Pancreas (tissue), 10 donors: ENCODE results near the gene WWC2. TPM values are rescaled to one million over a fixed set of nuclear protein-coding genes. Genes with fewer than 3 reads are reported as not detected.

ENCODE experiments used
- ATAC-seq, 4 donors: fragments of 200-7000 bp; cut with Tn5 transposase; one replicate each; pipeline versions ENCODE4 v1.8.0 to v1.9.1; 2020; ENCODE audit warnings: mild to moderate bottlenecking in 4 of 4, moderate library complexity in 4 of 4
- DNase-seq, 6 donors: peaks; one replicate each; pipeline ENCODE4 v3.0.0-alpha.2; 2020
- FAIRE-seq: peaks from 2 replicates; lab custom pipeline; 2012; peaks lifted over from hg19 to GRCh38; lab: Jason Lieb, UNC
- H3K27ac ChIP-seq, 4 donors: fragments of 200-600 bp; sonication (generic); 1 replicate in 3 of 4; 2 replicates in 1 of 4; pipeline versions ENCODE4 v1.5.0 to v1.8.0; 2020
- H3K27me3 ChIP-seq, 4 donors: fragments of 200-600 bp; one replicate each; pipeline ENCODE4 v1.8.0; 2021
- H3K36me3 ChIP-seq, 3 donors: fragments of 200-600 bp; sonication (generic) in 1 of 3; one replicate each; pipeline versions ENCODE4 v1.5.0 to v1.8.0; 2020 to 2021
- H3K4me1 ChIP-seq, 3 donors: fragments of 200-600 bp; one replicate each; pipeline ENCODE4 v1.8.0; 2021
- H3K4me3 ChIP-seq, 4 donors: fragments of 200-600 bp; sonication (generic) in 2 of 4; one replicate each; pipeline versions ENCODE4 v1.5.0 to v1.8.0; 2020 to 2021
- H3K9me3 ChIP-seq, 4 donors: fragments of 200-600 bp; one replicate each; pipeline ENCODE4 v1.8.0; 2021
- CTCF ChIP-seq, 4 donors: fragments of 200-600 bp; sonication (generic) in 3 of 4; IDR thresholded peaks; one replicate each; pipeline versions ENCODE4 v1.5.0 to v1.8.0; 2021; ENCODE audit warnings: antibody characterized with exemption in 4 of 4
- whole genome bisulfite sequencing, 2 donors: extraction: QIAGEN DNeasy Blood & Tissue Kit; methylation state at CpG; one replicate each; pipeline ENCODE4 v1.1.7; 2013; 5-methylcytosine and 5-hydroxymethylcytosine counted together
- intact Hi-C, 3 donors: fragments of 100-400 bp; cut with DNase I; formaldehyde crosslinking; loops; one replicate each; pipeline versions ENCODE4 v1.11.1 to v1.14.2; 2022
- polyA plus RNA-seq, 2 donors: library from polyadenylated mRNA; stranded (reverse); fragments of 200-250 nt; gene quantifications; one replicate each; pipeline ENCODE4 v1.2.3, GENCODE V29; 2013
- total RNA-seq, 6 donors: library from RNA; stranded (reverse); fragmentation: NEBNext Ultra II Directional in 4 of 6; extraction: Animal tissue kit (Norgen Biotek cat#: 25700) in 4 of 6; gene quantifications; one replicate each; pipeline versions ENCODE4 v1.2.1 to v1.2.4, GENCODE V29; 2021 to 2023
- donor health status: healthy with polysubstance abuse.
- donor health status: DM: no; HTN: no; CAD: no; lungs with moderate emphysema.
- donor health status: DM: no; HTN: no; CAD: no.
- donor health status: control.
- donor health status: control.
- donor health status: Bipolar disorder and iron deficiency.
- donor health status: DM: yes; HTN: yes; CAD: no.
- donor health status: DM: no; HTN: no; CAD: no.
- donor health status: DM: no; HTN: no; CAD: no.
- donor health status: DM: yes; HTN: yes; CAD: no.

The WWC2 gene
- total and polyA plus RNA-seq, 8 donors, result 4.4 to 27.5 (median 16.9) TPM

- DNase-seq (no peak), ATAC-seq (peak in 2 of 4 donors; percentile 48 to 59), FAIRE-seq (no peak)
- intact Hi-C loops, result no loop called here
- WGBS, 2 donors, result 87 to 91% methylated on average over 6 of the region's 6 CpGs
- Histone ChIP-seq H3K36me3 (no peaks in the 10 kb centered on the region), H3K27ac (no peak overlapping the region), H3K4me1 (peaks cover 0 to 3% (median 0%) of the 10 kb centered on the region in 3 donors), H3K27me3 (no peaks in the 10 kb centered on the region), H3K9me3 (no peaks in the 10 kb centered on the region), H3K4me3 (no peak overlapping the region)
- TF ChIP-seq CTCF (IDR thresholded peaks at IDR 0.05), result no peak
Measured at GRCh38 chr4:183153190-183153916, 54.3 kb downstream of the WWC2 start.

- intact Hi-C loops, result no loop called here
- Histone ChIP-seq H3K4me1 (peaks cover 3 to 7% (median 5%) of the 10 kb centered on the region in 3 donors), H3K27me3 (no peaks in the 10 kb centered on the region), H3K27ac (no peak overlapping the region), H3K36me3 (no peaks in the 10 kb centered on the region), H3K4me3 (no peak overlapping the region), H3K9me3 (no peaks in the 10 kb centered on the region)
- ATAC-seq (peak in 2 of 4 donors; percentile 50 to 51), DNase-seq (no peak), FAIRE-seq (no peak)
- no peak for TF ChIP-seq CTCF (IDR thresholded peaks at IDR 0.05)
- 59 to 60% methylated on average over 10 of the region's 10 CpGs for WGBS, 2 donors
Measured at GRCh38 chr4:183154701-183155391, 55.8 kb downstream of the WWC2 start.

GRCh38 chr4:183155450-183156184 lies 56.6 kb downstream of the WWC2 start:
- Histone ChIP-seq H3K9me3 (no peaks in the 10 kb centered on the region), H3K36me3 (no peaks in the 10 kb centered on the region), H3K27me3 (no peaks in the 10 kb centered on the region), H3K4me3 (no peak overlapping the region), H3K27ac (no peak overlapping the region), H3K4me1 (peaks cover 3 to 7% (median 5%) of the 10 kb centered on the region in 3 donors)
- intact Hi-C loops, result no loop called here
- TF ChIP-seq CTCF (IDR thresholded peaks at IDR 0.05), result no peak
- no peak for FAIRE-seq
- ATAC-seq, result no peak
- WGBS, 2 donors, result 94% methylated on average over 11 of the region's 11 CpGs
- DNase-seq, result no peak

- no peak for TF ChIP-seq CTCF (IDR thresholded peaks at IDR 0.05)
- Histone ChIP-seq H3K4me3 (no peak overlapping the region), H3K27me3 (no peaks in the 10 kb centered on the region), H3K4me1 (peaks cover 3 to 7% (median 5%) of the 10 kb centered on the region in 3 donors), H3K9me3 (no peaks in the 10 kb centered on the region), H3K36me3 (no peaks in the 10 kb centered on the region), H3K27ac (no peak overlapping the region)
- 91 to 92% methylated on average over 7 of the region's 7 CpGs for WGBS, 2 donors
- no peak for FAIRE-seq
- intact Hi-C loops, result no loop called here
- no peak for DNase-seq
- no peak for ATAC-seq
Measured at GRCh38 chr4:183157215-183157614, 58.2 kb downstream of the WWC2 start.
